Skin of body (tissue), 1 donor: ENCODE data around the gene DNAJC24. TPM values are rescaled to one million over a fixed set of nuclear protein-coding genes. Genes with fewer than 3 reads are reported as not detected.

Experiments used
- total RNA-seq: library from RNA; depleted of rRNA; stranded (reverse); fragments of >200 nt; gene quantifications from one replicate; pipeline ENCODE4 v1.2.3, GENCODE V29; 2014

DNAJC24 gene
- total RNA-seq, 1 donor from 2014 or later, result 14.7 TPM

Other genes with a start within 250 kb of the DNAJC24 start
- 0.89 TPM for gene DCDC1, start 121 bp upstream of the DNAJC24 start, total RNA-seq
- 20.9 TPM for gene IMMP1L, start 139.8 kb downstream of the DNAJC24 start, total RNA-seq
- gene ELP4, start 139.9 kb downstream of the DNAJC24 start, total RNA-seq, result 31.4 TPM